Thoracic aorta (tissue), 2 donors: ENCODE data around the gene IL31. TPM values are rescaled to one million over a fixed set of nuclear protein-coding genes. Genes with fewer than 3 reads are reported as not detected.

ENCODE experiments used
- ATAC-seq: fragments of 150-250 bp; one replicate; pipeline ENCODE4 v1.8.0; 2017; ENCODE audit warnings: low read depth; ENCODE audit not compliant: insufficient number of reproducible peaks, low FRiP score
- DNase-seq: peaks from one replicate; pipeline ENCODE4 v3.0.0-alpha.2; 2020; ENCODE audit warnings: low spot score
- H3K27ac ChIP-seq, 2 donors: fragments of 200-600 bp; sonication (generic); 1 replicate in 1 of 2; 2 replicates in 1 of 2; pipeline ENCODE4 v1.5.1; 2016; ENCODE audit warnings: mild to moderate bottlenecking in 2 of 2, moderate library complexity in 2 of 2
- H3K27me3 ChIP-seq: fragments of 200-600 bp; sonication (generic); replicated peaks from 2 replicates; pipeline ENCODE4 v1.6.0; 2016; ENCODE audit warnings: mild to moderate bottlenecking; ENCODE audit not compliant: insufficient read depth
- H3K36me3 ChIP-seq: fragments of 200-600 bp; sonication (generic); one replicate; pipeline ENCODE4 v1.5.1; 2016
- H3K4me1 ChIP-seq, 2 donors: fragments of 200-600 bp; sonication (generic); 1 replicate in 1 of 2; 2 replicates in 1 of 2; pipeline versions ENCODE4 v1.5.1 to v1.6.0; 2016; ENCODE audit warnings: low read depth in 2 of 2, mild to moderate bottlenecking in 1 of 2; ENCODE audit not compliant: control insufficient read depth in 1 of 2
- H3K4me3 ChIP-seq: fragments of 200-600 bp; sonication (generic); 2 replicates; pipeline ENCODE4 v1.5.1; 2016; ENCODE audit warnings: mild to moderate bottlenecking
- H3K9me3 ChIP-seq: fragments of 200-600 bp; sonication (generic); 2 replicates; pipeline ENCODE4 v1.5.1; 2016
- total RNA-seq, 2 donors: library from RNA; depleted of rRNA; stranded (reverse); fragments of >200 nt; gene quantifications; one replicate each; pipeline versions ENCODE4 v1.1.0 to v1.2.3, GENCODE V29; 2016
- TF ChIP-seq, protein P1 (sequence below): fragments of 200-600 bp; sonication (generic); IDR thresholded peaks from one replicate; pipeline ENCODE4 v1.5.1; 2019; ENCODE audit warnings: antibody characterized with exemption

IL31 gene
- total RNA-seq, 2 donors from 2014 or later, result not detected

DNA sequence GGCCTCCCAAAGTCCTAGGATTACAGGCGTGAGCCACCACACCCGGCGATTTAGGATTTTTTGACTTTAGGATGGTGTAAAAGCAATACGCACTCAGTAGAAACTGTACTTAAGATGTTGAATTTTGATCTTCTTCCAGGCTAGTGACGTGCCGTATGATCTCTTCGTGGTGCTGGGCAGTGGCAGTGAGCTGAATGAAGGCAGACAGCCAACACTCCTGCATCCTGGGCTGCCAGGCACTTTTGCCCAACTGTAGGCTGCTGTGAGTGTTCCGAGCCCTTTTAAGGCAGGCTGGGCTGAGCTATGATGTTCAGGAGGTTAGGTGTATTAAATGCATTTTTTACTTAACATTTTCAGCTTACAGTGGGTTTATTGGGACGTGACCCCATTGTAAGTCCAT lies 21.3 kb downstream of the IL31 start:
- DNase-seq (no peak), ATAC-seq (no peak)
- no peaks in the 10 kb centered on the region for H3K36me3 ChIP-seq
- H3K4me3 ChIP-seq, result no peak overlapping the region
- no peaks in the 10 kb centered on the region for H3K27me3 ChIP-seq
- no peaks in the 10 kb centered on the region for H3K4me1 ChIP-seq
- no peaks in the 10 kb centered on the region for H3K9me3 ChIP-seq
- no peak overlapping the region for H3K27ac ChIP-seq
- TF ChIP-seq, protein P1, sequence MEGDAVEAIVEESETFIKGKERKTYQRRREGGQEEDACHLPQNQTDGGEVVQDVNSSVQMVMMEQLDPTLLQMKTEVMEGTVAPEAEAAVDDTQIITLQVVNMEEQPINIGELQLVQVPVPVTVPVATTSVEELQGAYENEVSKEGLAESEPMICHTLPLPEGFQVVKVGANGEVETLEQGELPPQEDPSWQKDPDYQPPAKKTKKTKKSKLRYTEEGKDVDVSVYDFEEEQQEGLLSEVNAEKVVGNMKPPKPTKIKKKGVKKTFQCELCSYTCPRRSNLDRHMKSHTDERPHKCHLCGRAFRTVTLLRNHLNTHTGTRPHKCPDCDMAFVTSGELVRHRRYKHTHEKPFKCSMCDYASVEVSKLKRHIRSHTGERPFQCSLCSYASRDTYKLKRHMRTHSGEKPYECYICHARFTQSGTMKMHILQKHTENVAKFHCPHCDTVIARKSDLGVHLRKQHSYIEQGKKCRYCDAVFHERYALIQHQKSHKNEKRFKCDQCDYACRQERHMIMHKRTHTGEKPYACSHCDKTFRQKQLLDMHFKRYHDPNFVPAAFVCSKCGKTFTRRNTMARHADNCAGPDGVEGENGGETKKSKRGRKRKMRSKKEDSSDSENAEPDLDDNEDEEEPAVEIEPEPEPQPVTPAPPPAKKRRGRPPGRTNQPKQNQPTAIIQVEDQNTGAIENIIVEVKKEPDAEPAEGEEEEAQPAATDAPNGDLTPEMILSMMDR, result no peak

DNA sequence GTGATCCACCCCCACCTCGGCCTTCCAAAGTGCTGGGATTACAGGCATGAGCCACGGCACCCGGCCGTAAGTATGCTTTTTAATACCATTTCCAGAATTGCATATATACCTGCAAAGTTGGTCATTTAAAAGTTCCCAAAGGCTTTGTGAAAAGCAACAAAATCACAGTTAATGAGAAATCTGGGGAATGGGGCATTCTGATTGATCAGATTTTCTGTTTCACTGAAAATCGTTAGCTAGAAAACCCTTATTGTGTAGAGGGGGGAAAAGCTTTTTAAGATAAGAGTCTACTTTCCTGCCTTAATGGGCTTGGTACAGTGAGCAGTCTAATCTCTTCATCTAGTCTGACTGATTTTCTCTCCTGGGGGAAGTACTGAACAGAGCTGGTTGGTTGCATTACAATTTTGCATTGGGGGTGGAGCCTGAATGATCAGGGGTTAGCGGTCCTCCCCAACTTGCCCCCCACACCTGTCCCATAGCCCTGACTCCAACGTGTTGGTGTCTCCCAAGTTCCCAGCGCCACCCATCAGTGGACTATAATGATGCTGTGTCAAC lies 23.8 kb downstream of the IL31 start:
- Histone ChIP-seq H3K9me3 (no peaks in the 10 kb centered on the region), H3K27ac (no peak overlapping the region), H3K4me1 (no peaks in the 10 kb centered on the region), H3K36me3 (no peaks in the 10 kb centered on the region), H3K4me3 (no peak overlapping the region), H3K27me3 (no peaks in the 10 kb centered on the region)
- no peak for DNase-seq
- ATAC-seq, result no peak
- TF ChIP-seq, protein P1, result no peak

DNA sequence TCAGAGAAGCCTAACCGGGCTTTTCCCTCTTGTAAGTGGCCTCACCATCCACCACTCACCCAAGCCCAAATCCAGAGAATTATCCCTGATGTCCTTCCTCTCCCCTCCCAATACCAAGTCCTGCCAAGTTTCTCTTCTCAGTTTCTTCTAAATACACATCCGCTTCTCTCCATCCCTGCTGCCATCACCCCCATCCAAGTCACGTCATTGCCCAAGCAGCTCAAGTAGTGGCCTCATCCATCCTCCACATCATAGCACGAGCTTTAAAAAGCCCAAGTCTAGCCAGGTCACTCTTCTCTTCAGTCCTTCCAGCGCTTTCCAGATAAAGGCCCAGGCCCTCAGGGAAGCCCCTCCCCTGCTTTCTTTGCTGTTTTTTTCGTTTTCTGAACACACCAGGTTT lies 25.4 kb downstream of the IL31 start:
- Histone ChIP-seq H3K9me3 (no peaks in the 10 kb centered on the region), H3K27me3 (no peaks in the 10 kb centered on the region), H3K4me1 (no peaks in the 10 kb centered on the region), H3K36me3 (no peaks in the 10 kb centered on the region), H3K4me3 (no peak overlapping the region), H3K27ac (no peak overlapping the region)
- DNase-seq (no peak), ATAC-seq (no peak)
- TF ChIP-seq, protein P1, result no peak

DNA sequence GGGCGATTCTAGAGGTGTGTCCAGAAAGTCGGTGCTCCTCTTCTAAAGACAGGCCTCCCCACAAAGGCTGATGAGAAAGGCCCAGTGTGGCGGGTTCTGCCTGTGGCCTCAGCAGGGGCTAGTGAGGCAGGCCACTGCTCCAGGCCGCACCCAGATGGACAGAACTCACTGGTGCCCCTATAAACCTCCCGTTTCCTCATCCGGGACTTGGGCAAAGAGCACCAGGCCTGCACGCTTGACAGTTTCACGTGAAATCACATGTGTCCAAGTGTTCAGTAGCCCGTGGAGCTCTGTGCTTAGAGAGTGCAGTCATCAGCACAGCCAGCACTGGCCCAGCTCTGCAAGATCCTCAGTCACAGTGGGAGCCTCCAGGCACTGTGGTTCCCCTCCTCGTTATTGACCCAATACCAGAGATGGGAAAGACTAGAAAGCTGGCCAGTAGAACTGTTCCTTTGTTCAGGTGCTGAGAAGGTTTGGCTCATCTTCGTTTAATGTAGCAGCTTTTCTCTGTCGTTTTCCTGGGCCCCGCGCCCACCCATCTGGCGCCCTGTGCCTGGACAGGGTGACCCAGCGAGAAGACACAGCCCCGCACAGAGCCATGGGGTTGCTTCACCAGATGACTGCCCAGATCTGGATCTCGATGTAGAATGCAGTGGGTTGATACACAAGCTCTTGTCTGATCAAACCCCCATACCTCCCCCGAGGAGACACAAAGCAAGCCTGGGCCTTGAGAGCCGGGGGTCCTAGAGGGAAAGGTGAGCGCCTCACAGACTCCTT lies 26.3 kb downstream of the IL31 start:
- Histone ChIP-seq H3K36me3 (peaks cover 9% of the 10 kb centered on the region), H3K4me3 (no peak overlapping the region), H3K4me1 (no peaks in the 10 kb centered on the region), H3K27me3 (no peaks in the 10 kb centered on the region), H3K9me3 (no peaks in the 10 kb centered on the region), H3K27ac (no peak overlapping the region)
- ATAC-seq, result no peak
- DNase-seq, result no peak
- TF ChIP-seq, protein P1, result no peak

DNA sequence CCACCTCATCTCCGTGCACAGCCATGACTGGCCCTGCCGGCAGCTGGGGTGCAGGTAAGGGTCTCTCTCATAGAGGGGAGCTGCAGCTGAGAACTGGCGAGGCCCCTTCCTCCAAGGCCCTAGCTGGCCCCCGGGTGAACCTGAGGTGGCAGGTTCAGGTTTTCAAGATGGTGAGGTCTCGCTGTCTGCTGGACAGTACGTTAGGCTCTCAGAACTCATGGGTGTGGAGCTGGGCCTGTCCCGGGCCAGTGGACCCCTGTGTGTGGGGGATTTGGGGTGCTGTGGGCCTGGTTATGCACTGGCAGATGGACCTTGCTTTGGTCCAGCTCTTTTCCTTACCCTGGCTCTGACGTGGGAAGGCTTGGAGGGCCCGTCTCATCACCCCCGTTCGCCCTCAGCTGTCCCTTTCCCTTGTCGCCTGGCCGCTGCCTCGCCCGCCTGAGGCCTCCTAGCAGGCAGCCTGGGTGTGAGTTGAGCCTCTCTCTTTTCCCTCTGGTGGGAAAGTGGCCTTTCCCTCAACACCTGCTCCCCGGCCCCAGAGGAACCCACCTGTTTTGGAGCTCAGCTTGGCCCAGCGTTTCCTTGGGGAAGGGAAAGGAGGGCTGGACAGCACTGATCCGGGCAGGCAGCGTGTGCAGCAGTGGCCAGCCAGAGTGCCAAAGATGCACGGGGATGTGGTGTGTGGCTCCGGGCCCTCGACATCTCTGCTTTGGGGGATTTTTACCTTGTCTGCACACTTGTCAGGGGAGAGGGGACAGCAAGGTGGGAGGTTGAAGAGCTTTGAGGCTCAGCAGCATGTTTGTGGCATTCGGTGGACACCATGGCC lies 28.3 kb downstream of the IL31 start:
- Histone ChIP-seq H3K9me3 (no peaks in the 10 kb centered on the region), H3K4me1 (no peaks in the 10 kb centered on the region), H3K27ac (no peak overlapping the region), H3K4me3 (no peak overlapping the region), H3K36me3 (peaks cover 29% of the 10 kb centered on the region), H3K27me3 (no peaks in the 10 kb centered on the region)
- TF ChIP-seq, protein P1, result no peak
- no peak for DNase-seq
- no peak for ATAC-seq
